A549 (cell line): ENCODE data around the gene TNIK. TPM values are rescaled to one million over a fixed set of nuclear protein-coding genes. Genes with fewer than 3 reads are reported as not detected.

ENCODE experiments used
- ATAC-seq, 2 experiments: fragments of 200-7000 bp in 1 of 2; fragments of >200 bp in 1 of 2; cut with Nextera tagmentation in 1 of 2; cut with Tn5 transposase in 1 of 2; 3 replicates each; pipeline versions ENCODE4 v1.8.0 to v1.9.1; 2018 to 2020; ENCODE audit warnings: mild to moderate bottlenecking in 1 of 2, moderate library complexity in 1 of 2
- CTCF ChIA-PET: fragments of 300-600 bp; sonication (Branson Sonifier 250); formaldehyde crosslinking; extraction: SDS; loops from one replicate; lab custom pipeline; 2021; ENCODE audit warnings: antibody characterized with exemption, inconsistent platforms; lab: Yijun Ruan, JAX
- POLR2A ChIA-PET: fragments of 350-600 bp; formaldehyde crosslinking; extraction: SDS; loops from one replicate; lab custom pipeline; 2021; ENCODE audit warnings: antibody characterized with exemption, inconsistent platforms; lab: Yijun Ruan, JAX
- DNase-seq, 2 experiments: peaks; one replicate each; pipeline versions ENCODE4 v3.0.0 to v3.0.0-alpha.2; 2011 to 2016; ENCODE audit warnings: low read depth in 1 of 2, low spot score in 1 of 2
- FAIRE-seq: peaks from 2 replicates; lab custom pipeline; 2011; peaks lifted over from hg19 to GRCh38; lab: Jason Lieb, UNC
- H3K27ac ChIP-seq, 2 experiments: fragments of >200 bp; sonication (Bioruptor Twin); formaldehyde crosslinking; 3 replicates each; pipeline ENCODE4 v1.5.1; 2016 to 2017
- H3K4me1 ChIP-seq: fragments of >200 bp; sonication (Bioruptor Twin); formaldehyde crosslinking; 3 replicates; pipeline ENCODE4 v1.6.1; 2016
- H3K4me2 ChIP-seq: fragments of >200 bp; sonication (Bioruptor Twin); formaldehyde crosslinking; 3 replicates; pipeline ENCODE4 v1.6.1; 2016
- H3K4me3 ChIP-seq: fragments of >200 bp; sonication (Bioruptor Twin); formaldehyde crosslinking; 3 replicates; pipeline ENCODE4 v1.5.1; 2016
- H3K9me3 ChIP-seq: fragments of >200 bp; sonication (Bioruptor Twin); formaldehyde crosslinking; 3 replicates; pipeline ENCODE4 v1.6.1; 2016
- CBX8 ChIP-seq: fragments of 200-600 bp; sonication (generic); IDR thresholded peaks from 2 replicates; pipeline ENCODE4 v1.6.1; 2016
- CHD2 ChIP-seq: fragments of 150-350 bp; IDR thresholded peaks from 2 replicates; pipeline ENCODE4 v1.6.1; 2014; ENCODE audit warnings: low read length; ENCODE audit not compliant: partially characterized antibody
- EHF ChIP-seq: fragments of 250-450 bp; sonication (Bioruptor Pico); IDR thresholded peaks from 2 replicates; pipeline ENCODE4 v1.5.0; 2020; ENCODE audit warnings: mild to moderate bottlenecking
- EHMT2 ChIP-seq: fragments of 200-600 bp; sonication (generic); IDR thresholded peaks from 2 replicates; pipeline ENCODE4 v1.6.1; 2016; ENCODE audit warnings: antibody characterized with exemption, low read depth, mild to moderate bottlenecking, moderate library complexity
- FOSL2 ChIP-seq, 2 experiments: fragments of 450-650 bp in 1 of 2; fragments of >200 bp in 1 of 2; sonication (Bioruptor Twin) in 1 of 2; formaldehyde crosslinking; IDR thresholded peaks; 2 replicates each; pipeline versions ENCODE4 v1.5.0 to v1.6.1; 2016 to 2020; ENCODE audit warnings: mild to moderate bottlenecking in 1 of 2, moderate library complexity in 1 of 2
- GATA3 ChIP-seq: IDR thresholded peaks from 2 replicates; pipeline ENCODE4 v1.6.1; 2012; ENCODE audit warnings: borderline replicate concordance
- HOXB13 ChIP-seq: fragments of 250-450 bp; sonication (Bioruptor Pico); IDR thresholded peaks from 2 replicates; pipeline ENCODE4 v1.5.0; 2020; ENCODE audit warnings: low read depth, mild to moderate bottlenecking, moderate library complexity
- KDM1A ChIP-seq: fragments of 200-600 bp; sonication (generic); IDR thresholded peaks from 2 replicates; pipeline ENCODE4 v1.6.1; 2016; ENCODE audit warnings: low read depth, mild to moderate bottlenecking
- KDM5A ChIP-seq: fragments of 200-600 bp; sonication (generic); IDR thresholded peaks from 2 replicates; pipeline ENCODE4 v1.6.1; 2016; ENCODE audit warnings: antibody characterized with exemption, mild to moderate bottlenecking
- NPAS2 ChIP-seq: fragments of 250-450 bp; sonication (Bioruptor Pico); IDR thresholded peaks from 2 replicates; pipeline ENCODE4 v1.8.0; 2022; ENCODE audit warnings: mild to moderate bottlenecking, moderate library complexity, borderline replicate concordance
- POLR2AphosphoS2 ChIP-seq: conservative IDR thresholded peaks from 2 replicates; pipeline ENCODE4 v1.6.1; 2012; ENCODE audit warnings: low read length, improper control_type of control experiment, inconsistent platforms
- RARB ChIP-seq: fragments of 250-450 bp; sonication (Bioruptor Pico); IDR thresholded peaks from 2 replicates; pipeline ENCODE4 v1.8.0; 2021; ENCODE audit warnings: mild to moderate bottlenecking, moderate library complexity
- RFX5 ChIP-seq: fragments of 450-650 bp; IDR thresholded peaks from 2 replicates; pipeline ENCODE4 v1.7.1; 2014; ENCODE audit warnings: antibody characterized with exemption, mild to moderate bottlenecking, moderate library complexity
- TFCP2L1 ChIP-seq: fragments of 250-450 bp; sonication (Bioruptor Pico); IDR thresholded peaks from 2 replicates; pipeline ENCODE4 v1.5.0; 2021; ENCODE audit warnings: mild to moderate bottlenecking
- TP53 ChIP-seq: fragments of 250-450 bp; sonication (Bioruptor Pico); IDR thresholded peaks from 2 replicates; pipeline ENCODE4 v1.5.0; 2021; ENCODE audit warnings: mild to moderate bottlenecking, moderate library complexity
- ZNF302 ChIP-seq: fragments of 250-450 bp; sonication (Bioruptor Pico); IDR thresholded peaks from 2 replicates; pipeline ENCODE4 v1.9.0; 2021; ENCODE audit warnings: inconsistent platforms, mild to moderate bottlenecking, moderate library complexity
- WGBS: methylation state at CpG from one replicate; pipeline ENCODE4 v1.1.6; 2017; ENCODE audit errors: missing lambda C conversion rate; 5-methylcytosine and 5-hydroxymethylcytosine counted together
- polyA plus RNA-seq, 4 experiments: library from polyadenylated mRNA; depleted of rRNA in 3 of 4; stranded (reverse); fragments of >200 nt; fragmentation: RNase III in 1 of 4; extraction: RNeasy Plus Mini Kit Qiagen cat#74134 plus additional on column Dnase treatment in 1 of 4; gene quantifications; 2 replicates in 3 of 4; 3 replicates in 1 of 4; pipeline ENCODE4 v1.2.3, GENCODE V29; 2011 to 2017
- TF ChIP-seq, protein P1 (sequence below): fragments of 250-450 bp; sonication (Bioruptor Pico); IDR thresholded peaks from 2 replicates; pipeline ENCODE4 v1.5.0; 2020; ENCODE audit warnings: low read depth, mild to moderate bottlenecking, moderate library complexity
- TF ChIP-seq, protein P2 (sequence below): fragments of 250-450 bp; sonication (Bioruptor Pico); IDR thresholded peaks from 2 replicates; pipeline ENCODE4 v1.5.0; 2021; ENCODE audit warnings: mild to moderate bottlenecking, moderate library complexity, borderline replicate concordance
- TF ChIP-seq, protein P3 (sequence below): fragments of >200 bp; sonication (Bioruptor Twin); formaldehyde crosslinking; IDR thresholded peaks from 2 replicates; pipeline ENCODE4 v1.6.1; 2016
- TF ChIP-seq, protein P4 (sequence below): fragments of 150-350 bp; IDR thresholded peaks from 2 replicates; pipeline ENCODE4 v1.6.1; 2014; ENCODE audit warnings: low read depth, mild to moderate bottlenecking, low read length
- TF ChIP-seq, protein P5 (sequence below): fragments of 200-600 bp; sonication (generic); IDR thresholded peaks from 2 replicates; pipeline ENCODE4 v1.6.1; 2016; ENCODE audit warnings: antibody characterized with exemption, mild to moderate bottlenecking, moderate library complexity
- TF ChIP-seq, protein P6 (sequence below): IDR thresholded peaks from 2 replicates; pipeline ENCODE4 v1.6.1; 2012; ENCODE audit warnings: low read depth, borderline replicate concordance

The TNIK gene
- polyA plus RNA-seq, 2 of the 4 experiments (the other 2 are of a cell fraction) = 1.6 to 1.8 TPM

DNA sequence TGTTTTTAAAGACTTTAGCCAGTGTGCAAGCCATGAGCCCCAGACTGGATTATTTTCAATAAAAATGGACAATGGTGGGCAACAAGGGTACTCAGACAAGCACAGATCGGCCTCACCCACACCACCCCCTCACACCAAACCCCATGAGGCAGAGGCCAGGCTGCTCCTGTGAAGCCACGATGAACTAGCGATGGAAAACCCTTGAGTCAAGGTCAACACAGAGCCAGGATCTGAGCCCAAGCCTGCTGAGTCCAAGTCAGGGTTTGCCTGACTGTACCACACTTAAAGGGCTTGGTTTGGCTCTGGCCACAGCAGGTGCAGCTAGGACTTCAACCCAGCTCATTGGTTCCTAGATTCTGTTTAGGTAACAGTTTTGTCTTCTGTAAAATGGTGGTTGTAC, 302.2 kb downstream of the TNIK start:
- TF ChIP-seq KDM1A = no peak
- TF ChIP-seq, protein P1, sequence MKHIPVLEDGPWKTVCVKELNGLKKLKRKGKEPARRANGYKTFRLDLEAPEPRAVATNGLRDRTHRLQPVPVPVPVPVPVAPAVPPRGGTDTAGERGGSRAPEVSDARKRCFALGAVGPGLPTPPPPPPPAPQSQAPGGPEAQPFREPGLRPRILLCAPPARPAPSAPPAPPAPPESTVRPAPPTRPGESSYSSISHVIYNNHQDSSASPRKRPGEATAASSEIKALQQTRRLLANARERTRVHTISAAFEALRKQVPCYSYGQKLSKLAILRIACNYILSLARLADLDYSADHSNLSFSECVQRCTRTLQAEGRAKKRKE = no peak
- TF ChIP-seq, protein P2, sequence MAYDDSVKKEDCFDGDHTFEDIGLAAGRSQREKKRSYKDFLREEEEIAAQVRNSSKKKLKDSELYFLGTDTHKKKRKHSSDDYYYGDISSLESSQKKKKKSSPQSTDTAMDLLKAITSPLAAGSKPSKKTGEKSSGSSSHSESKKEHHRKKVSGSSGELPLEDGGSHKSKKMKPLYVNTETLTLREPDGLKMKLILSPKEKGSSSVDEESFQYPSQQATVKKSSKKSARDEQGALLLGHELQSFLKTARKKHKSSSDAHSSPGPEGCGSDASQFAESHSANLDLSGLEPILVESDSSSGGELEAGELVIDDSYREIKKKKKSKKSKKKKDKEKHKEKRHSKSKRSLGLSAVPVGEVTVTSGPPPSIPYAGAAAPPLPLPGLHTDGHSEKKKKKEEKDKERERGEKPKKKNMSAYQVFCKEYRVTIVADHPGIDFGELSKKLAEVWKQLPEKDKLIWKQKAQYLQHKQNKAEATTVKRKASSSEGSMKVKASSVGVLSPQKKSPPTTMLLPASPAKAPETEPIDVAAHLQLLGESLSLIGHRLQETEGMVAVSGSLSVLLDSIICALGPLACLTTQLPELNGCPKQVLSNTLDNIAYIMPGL (CRISPR knock-in tag) = no peak
- TF ChIP-seq GATA3 = no peak
- no peak for TF ChIP-seq RFX5
- TF ChIP-seq, protein P3, sequence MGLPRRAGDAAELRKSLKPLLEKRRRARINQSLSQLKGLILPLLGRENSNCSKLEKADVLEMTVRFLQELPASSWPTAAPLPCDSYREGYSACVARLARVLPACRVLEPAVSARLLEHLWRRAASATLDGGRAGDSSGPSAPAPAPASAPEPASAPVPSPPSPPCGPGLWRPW = no peak
- H3K4me1 ChIP-seq = peaks cover 15% of the 10 kb centered on the region; the same call in 2 of the 3 replicates
- H3K4me3 ChIP-seq = no peak overlapping the region
- FAIRE-seq = no peak
- peaks cover 3% of the 10 kb centered on the region; the same call in 2 of the 3 replicates for H3K9me3 ChIP-seq
- POLR2A ChIA-PET = no interaction called here
- ATAC-seq = no peak
- DNase-seq = no peak
- CTCF ChIA-PET = interaction anchor here (1.2 to 1.6 kb wide), 2 partner anchors 10 to 108 kb away, joined by 3 to 4 read pairs; no protein-coding TSS in a partner anchor
- H3K4me2 ChIP-seq = no peak overlapping the region
- WGBS = 100% methylated on average over 3 of the region's 3 CpGs
- H3K27ac ChIP-seq = no peak overlapping the region

DNA sequence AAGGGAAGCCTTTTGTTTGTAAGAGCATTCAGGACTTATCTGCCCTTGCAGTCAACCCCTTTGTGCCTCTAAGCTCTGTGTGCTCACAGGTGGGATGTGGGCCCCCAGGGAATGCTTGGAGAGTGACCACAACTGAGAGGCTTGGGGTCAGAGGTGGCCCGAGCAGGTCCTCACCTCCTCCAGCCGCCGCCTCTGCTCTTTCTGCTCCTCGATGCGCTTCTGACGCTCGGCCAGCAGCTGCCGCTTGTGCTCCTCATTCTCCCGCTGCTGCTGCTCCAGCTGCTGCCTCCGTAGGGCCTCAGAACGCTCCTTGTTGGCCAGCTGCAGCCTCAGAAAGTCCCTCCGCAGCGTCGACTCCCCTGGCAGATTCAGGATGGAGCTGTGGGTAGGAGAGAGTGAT, 302.9 kb downstream of the TNIK start:
- ChIA-PET CTCF (interaction anchor here (1.2 kb wide), 1 partner anchor 11 kb away, joined by 3 read pairs; no protein-coding TSS in a partner anchor), POLR2A (no interaction called here)
- Histone ChIP-seq H3K9me3 (no peaks in the 10 kb centered on the region), H3K4me3 (no peak overlapping the region), H3K27ac (peak overlapping the region in 1 of 2 experiments; percentile 55; a peak in 2 of 6 replicates), H3K4me1 (peaks cover 15% of the 10 kb centered on the region; the same call in 2 of the 3 replicates), H3K4me2 (no peak overlapping the region)
- ATAC-seq = no peak
- TF ChIP-seq EHF (CRISPR knock-in tag) (no peak), TP53 (CRISPR knock-in tag) (no peak), KDM5A (no peak), FOSL2 (IDR thresholded peaks at IDR 0.05) (no peak), FOSL2 (CRISPR knock-in tag; IDR thresholded peaks at IDR 0.05) (no peak), RARB (no peak), EHMT2 (no peak), CHD2 (no peak), POLR2AphosphoS2 (no peak), HOXB13 (CRISPR knock-in tag) (no peak), TFCP2L1 (CRISPR knock-in tag) (no peak), CBX8 (no peak), ZNF302 (CRISPR knock-in tag) (no peak), NPAS2 (no peak)
- TF ChIP-seq, protein P4, sequence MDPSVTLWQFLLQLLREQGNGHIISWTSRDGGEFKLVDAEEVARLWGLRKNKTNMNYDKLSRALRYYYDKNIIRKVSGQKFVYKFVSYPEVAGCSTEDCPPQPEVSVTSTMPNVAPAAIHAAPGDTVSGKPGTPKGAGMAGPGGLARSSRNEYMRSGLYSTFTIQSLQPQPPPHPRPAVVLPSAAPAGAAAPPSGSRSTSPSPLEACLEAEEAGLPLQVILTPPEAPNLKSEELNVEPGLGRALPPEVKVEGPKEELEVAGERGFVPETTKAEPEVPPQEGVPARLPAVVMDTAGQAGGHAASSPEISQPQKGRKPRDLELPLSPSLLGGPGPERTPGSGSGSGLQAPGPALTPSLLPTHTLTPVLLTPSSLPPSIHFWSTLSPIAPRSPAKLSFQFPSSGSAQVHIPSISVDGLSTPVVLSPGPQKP = no peak
- TF ChIP-seq, protein P1 = no peak
- TF ChIP-seq, protein P5, sequence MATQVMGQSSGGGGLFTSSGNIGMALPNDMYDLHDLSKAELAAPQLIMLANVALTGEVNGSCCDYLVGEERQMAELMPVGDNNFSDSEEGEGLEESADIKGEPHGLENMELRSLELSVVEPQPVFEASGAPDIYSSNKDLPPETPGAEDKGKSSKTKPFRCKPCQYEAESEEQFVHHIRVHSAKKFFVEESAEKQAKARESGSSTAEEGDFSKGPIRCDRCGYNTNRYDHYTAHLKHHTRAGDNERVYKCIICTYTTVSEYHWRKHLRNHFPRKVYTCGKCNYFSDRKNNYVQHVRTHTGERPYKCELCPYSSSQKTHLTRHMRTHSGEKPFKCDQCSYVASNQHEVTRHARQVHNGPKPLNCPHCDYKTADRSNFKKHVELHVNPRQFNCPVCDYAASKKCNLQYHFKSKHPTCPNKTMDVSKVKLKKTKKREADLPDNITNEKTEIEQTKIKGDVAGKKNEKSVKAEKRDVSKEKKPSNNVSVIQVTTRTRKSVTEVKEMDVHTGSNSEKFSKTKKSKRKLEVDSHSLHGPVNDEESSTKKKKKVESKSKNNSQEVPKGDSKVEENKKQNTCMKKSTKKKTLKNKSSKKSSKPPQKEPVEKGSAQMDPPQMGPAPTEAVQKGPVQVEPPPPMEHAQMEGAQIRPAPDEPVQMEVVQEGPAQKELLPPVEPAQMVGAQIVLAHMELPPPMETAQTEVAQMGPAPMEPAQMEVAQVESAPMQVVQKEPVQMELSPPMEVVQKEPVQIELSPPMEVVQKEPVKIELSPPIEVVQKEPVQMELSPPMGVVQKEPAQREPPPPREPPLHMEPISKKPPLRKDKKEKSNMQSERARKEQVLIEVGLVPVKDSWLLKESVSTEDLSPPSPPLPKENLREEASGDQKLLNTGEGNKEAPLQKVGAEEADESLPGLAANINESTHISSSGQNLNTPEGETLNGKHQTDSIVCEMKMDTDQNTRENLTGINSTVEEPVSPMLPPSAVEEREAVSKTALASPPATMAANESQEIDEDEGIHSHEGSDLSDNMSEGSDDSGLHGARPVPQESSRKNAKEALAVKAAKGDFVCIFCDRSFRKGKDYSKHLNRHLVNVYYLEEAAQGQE = no peak
- TF ChIP-seq, protein P6, sequence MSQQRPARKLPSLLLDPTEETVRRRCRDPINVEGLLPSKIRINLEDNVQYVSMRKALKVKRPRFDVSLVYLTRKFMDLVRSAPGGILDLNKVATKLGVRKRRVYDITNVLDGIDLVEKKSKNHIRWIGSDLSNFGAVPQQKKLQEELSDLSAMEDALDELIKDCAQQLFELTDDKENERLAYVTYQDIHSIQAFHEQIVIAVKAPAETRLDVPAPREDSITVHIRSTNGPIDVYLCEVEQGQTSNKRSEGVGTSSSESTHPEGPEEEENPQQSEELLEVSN = no peak
- no peak for DNase-seq
- WGBS = 95% methylated on average over 13 of the region's 14 CpGs
- no peak for FAIRE-seq
